GM12872 (cell line): ENCODE data around the gene MKX.
A peak's percentile ranks its signal among the peaks of the same experiment; 100 is the strongest.

Experiments used
- TF ChIP-seq, protein P1 (sequence below): IDR thresholded peaks from 3 replicates; pipeline ENCODE4 v1.5.1; 2011; ENCODE audit warnings: low read depth, mild to moderate bottlenecking, low read length, moderate library complexity; ENCODE audit not compliant: insufficient read depth

Gene MKX

GRCh38 chr10:27746397-27747095, 927 bp upstream of the MKX start:
- TF ChIP-seq, protein P1, sequence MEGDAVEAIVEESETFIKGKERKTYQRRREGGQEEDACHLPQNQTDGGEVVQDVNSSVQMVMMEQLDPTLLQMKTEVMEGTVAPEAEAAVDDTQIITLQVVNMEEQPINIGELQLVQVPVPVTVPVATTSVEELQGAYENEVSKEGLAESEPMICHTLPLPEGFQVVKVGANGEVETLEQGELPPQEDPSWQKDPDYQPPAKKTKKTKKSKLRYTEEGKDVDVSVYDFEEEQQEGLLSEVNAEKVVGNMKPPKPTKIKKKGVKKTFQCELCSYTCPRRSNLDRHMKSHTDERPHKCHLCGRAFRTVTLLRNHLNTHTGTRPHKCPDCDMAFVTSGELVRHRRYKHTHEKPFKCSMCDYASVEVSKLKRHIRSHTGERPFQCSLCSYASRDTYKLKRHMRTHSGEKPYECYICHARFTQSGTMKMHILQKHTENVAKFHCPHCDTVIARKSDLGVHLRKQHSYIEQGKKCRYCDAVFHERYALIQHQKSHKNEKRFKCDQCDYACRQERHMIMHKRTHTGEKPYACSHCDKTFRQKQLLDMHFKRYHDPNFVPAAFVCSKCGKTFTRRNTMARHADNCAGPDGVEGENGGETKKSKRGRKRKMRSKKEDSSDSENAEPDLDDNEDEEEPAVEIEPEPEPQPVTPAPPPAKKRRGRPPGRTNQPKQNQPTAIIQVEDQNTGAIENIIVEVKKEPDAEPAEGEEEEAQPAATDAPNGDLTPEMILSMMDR, result no peak

DNA sequence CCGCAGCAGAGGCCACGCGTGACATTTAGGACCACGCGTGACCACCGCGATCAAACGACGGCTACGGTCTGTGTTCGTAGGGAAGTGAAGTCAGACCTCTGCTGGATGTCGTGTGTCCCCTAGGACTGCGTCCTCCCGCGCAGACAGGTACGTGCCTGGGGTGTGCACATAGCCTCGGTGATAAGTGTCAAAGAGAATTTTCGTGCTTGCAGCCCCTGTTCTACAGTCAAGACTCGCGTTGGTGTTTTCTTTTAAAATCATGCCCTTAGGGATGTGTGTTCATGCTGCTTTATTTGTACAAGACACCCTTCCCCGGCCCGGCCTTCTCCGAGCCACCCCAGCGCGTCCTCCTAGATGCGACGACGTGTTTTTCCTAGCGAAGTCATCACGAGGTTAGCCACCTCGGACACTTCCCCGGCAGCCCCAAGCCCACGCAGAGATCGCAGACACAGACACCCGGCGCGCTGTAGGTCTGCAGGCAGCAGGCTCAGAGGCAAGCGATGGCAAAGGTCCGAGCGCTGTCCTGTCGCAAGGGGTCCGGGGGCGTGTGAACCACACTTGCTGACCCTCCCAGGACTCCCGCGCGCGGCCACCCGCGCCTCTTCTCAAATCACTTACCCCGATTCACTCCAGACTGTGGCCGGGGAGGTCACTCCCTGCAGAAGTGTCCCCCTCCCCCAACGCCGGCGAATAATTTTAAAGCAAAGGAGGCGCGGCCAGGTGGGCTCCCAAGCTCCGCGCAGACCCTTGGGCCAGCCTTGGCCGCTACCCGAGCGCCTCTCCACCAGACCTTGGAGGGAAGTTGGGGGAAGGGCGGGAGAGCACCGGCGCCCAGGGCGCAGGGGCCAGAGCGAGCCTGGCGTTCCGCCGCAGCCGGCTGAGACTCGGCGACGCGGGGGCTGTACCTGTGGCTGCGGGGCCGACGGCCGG, 552 bp downstream of the MKX start:
- TF ChIP-seq, protein P1, result no peak

GRCh38 chr10:27743877-27744801, 1.5 kb downstream of the MKX start:
- TF ChIP-seq, protein P1, result no peak

DNA sequence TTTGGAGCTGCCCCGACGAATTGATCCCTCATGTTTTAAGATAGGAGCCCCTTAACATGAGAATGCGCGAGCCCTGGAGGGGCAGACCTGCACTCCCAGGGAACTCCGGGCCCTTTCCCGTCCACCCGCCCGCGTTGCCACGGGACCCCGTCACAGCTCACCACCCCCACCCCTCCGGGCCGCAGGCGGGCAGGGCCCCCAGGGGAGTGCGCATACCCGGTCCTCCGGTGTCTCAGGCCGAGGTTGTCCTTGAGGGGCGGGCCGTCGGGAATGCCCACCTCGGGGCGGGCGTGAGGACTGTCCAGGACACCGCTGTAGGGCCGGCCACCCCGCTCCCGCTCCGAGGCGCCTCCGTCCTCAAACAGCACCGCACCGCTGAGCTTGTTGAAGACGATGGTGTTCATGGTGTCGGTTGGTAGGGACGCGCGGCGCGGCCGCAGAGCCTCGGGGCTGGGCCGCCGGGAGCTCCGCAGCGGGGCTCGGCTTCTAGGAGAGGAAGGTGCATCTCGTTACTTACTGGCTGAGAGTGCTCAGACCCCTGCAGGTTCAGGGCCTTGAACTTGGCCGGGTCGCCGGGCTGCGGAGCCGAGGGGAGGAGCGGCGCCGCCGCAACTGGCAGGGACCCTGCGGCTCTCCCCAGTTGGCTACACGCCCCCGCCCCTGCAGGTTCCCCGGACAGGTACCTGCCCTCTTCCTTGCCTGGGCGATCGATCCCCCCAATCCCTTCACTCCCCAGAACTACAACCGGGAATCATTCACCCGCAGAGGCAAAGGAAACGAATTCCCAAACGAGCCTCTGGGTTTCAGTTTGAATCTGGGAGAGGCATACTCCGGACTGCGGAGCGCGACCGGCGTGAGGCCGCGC, 2.4 kb downstream of the MKX start:
- TF ChIP-seq, protein P1, result no peak

- TF ChIP-seq, protein P1, result peak; percentile 75
Observed at GRCh38 chr10:27742195-27743011, 3.2 kb downstream of the MKX start.
